Cardiac muscle cell (in vitro differentiated cells and primary cell): ENCODE data around the gene BCAP31. TPM values are rescaled to one million over a fixed set of nuclear protein-coding genes. Genes with fewer than 3 reads are reported as not detected.

Experiments used
- DNase-seq, 2 donors: peaks; one replicate each; pipeline versions ENCODE4 v3.0.0 to v3.0.0-alpha.2; 2010 to 2017; ENCODE audit warnings: low read depth in 1 of 2, low spot score in 1 of 2
- H3K27ac ChIP-seq: fragments of 200-600 bp; sonication (generic); 2 replicates; pipeline ENCODE4 v1.5.1; 2016
- H3K27me3 ChIP-seq: fragments of 200-600 bp; sonication (generic); 2 replicates; pipeline ENCODE4 v1.6.0; 2016; ENCODE audit warnings: control low read depth
- H3K36me3 ChIP-seq: fragments of 200-600 bp; sonication (generic); 2 replicates; pipeline ENCODE4 v1.5.1; 2016; ENCODE audit warnings: control low read depth
- H3K4me1 ChIP-seq: fragments of 200-600 bp; sonication (generic); 2 replicates; pipeline ENCODE4 v1.8.1; 2017; ENCODE audit warnings: low read depth, mild to moderate bottlenecking, mixed run types
- H3K4me3 ChIP-seq: fragments of 200-600 bp; sonication (generic); 2 replicates; pipeline ENCODE4 v1.5.1; 2016; ENCODE audit warnings: mild to moderate bottlenecking
- H3K9me3 ChIP-seq: fragments of 200-600 bp; sonication (generic); 2 replicates; pipeline ENCODE4 v1.5.1; 2017; ENCODE audit warnings: low read depth, mild to moderate bottlenecking, control low read depth
- polyA plus RNA-seq: library from polyadenylated mRNA; unstranded; fragments of >200 nt; fragmentation: Nextera tagmentation; extraction: Ambion mirVana; gene quantifications from 2 replicates; pipeline ENCODE4 v1.2.1, GENCODE V29; 2016
- total RNA-seq: library from RNA; depleted of rRNA; stranded (reverse); fragments of >200 nt; gene quantifications from 2 replicates; pipeline ENCODE4 v1.2.3, GENCODE V29; 2016
- TF ChIP-seq, protein P1 (sequence below): IDR thresholded peaks from 2 replicates; pipeline ENCODE4 v1.5.1; 2012; ENCODE audit warnings: low read depth, mild to moderate bottlenecking, low read length

The BCAP31 gene
- total and polyA plus RNA-seq, 2 experiments from 2014 or later, result 74.7 to 269 TPM

DNA sequence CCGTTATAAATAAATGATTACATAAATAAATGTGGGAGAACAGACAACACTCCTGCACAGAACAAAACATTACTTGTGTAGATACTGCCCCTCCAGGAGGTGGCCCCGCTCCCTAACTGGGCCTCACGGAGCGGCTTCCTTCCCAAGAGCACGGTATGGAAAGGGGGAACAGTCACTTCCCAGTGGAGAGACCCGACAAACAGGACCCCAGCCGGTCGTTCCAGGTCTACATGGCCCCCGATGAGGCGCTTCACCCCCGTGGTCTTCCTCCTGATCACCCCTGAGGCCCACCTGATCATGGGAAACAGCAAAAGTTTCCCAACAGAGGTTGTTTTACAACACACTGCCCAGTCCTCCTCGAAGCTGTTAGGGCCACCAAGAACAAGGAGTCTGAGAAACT is 43.0 kb downstream of the BCAP31 start:
- Histone ChIP-seq H3K36me3 (no peaks in the 10 kb centered on the region), H3K4me1 (peaks cover 8% of the 10 kb centered on the region), H3K4me3 (no peak overlapping the region), H3K27ac (no peak overlapping the region), H3K9me3 (no peaks in the 10 kb centered on the region), H3K27me3 (no peaks in the 10 kb centered on the region)
- TF ChIP-seq, protein P1, sequence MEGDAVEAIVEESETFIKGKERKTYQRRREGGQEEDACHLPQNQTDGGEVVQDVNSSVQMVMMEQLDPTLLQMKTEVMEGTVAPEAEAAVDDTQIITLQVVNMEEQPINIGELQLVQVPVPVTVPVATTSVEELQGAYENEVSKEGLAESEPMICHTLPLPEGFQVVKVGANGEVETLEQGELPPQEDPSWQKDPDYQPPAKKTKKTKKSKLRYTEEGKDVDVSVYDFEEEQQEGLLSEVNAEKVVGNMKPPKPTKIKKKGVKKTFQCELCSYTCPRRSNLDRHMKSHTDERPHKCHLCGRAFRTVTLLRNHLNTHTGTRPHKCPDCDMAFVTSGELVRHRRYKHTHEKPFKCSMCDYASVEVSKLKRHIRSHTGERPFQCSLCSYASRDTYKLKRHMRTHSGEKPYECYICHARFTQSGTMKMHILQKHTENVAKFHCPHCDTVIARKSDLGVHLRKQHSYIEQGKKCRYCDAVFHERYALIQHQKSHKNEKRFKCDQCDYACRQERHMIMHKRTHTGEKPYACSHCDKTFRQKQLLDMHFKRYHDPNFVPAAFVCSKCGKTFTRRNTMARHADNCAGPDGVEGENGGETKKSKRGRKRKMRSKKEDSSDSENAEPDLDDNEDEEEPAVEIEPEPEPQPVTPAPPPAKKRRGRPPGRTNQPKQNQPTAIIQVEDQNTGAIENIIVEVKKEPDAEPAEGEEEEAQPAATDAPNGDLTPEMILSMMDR, result no peak
- DNase-seq, result no peak

DNA sequence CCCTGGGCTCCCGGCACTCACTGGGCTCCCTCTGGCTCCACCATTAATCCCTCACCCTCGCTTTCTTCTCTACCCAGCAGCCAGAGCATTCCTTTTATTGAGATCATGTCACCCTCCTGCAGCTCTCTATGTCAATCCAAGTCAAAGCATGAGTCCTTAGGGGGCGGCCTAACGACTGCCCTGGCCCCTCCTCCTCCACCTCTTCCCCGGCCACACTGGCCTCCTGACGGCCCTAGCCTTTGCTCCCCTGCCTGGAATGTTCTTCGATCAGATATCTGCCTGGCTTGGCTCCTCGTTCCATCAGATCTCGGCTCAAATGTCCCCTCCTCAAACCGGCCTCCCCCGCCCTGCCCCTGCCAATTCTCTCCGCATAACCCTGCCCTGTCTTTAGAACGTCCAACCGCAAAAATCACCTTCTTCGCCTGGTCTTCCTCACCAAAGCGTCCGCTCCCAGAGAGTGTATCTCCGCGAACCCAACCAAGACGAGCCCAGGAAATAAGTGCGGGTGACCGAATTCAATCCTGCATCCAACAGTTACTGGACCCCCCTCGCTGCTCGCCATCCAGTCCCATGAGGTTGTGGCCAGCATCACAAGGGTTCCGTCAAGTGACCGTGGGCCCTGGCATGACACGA is 49.9 kb downstream of the BCAP31 start:
- no peaks in the 10 kb centered on the region for H3K27me3 ChIP-seq
- H3K9me3 ChIP-seq, result no peaks in the 10 kb centered on the region
- no peak overlapping the region for H3K4me3 ChIP-seq
- H3K27ac ChIP-seq, result no peak overlapping the region
- no peaks in the 10 kb centered on the region for H3K4me1 ChIP-seq
- TF ChIP-seq, protein P1, result no peak
- no peaks in the 10 kb centered on the region for H3K36me3 ChIP-seq
- no peak for DNase-seq

DNA sequence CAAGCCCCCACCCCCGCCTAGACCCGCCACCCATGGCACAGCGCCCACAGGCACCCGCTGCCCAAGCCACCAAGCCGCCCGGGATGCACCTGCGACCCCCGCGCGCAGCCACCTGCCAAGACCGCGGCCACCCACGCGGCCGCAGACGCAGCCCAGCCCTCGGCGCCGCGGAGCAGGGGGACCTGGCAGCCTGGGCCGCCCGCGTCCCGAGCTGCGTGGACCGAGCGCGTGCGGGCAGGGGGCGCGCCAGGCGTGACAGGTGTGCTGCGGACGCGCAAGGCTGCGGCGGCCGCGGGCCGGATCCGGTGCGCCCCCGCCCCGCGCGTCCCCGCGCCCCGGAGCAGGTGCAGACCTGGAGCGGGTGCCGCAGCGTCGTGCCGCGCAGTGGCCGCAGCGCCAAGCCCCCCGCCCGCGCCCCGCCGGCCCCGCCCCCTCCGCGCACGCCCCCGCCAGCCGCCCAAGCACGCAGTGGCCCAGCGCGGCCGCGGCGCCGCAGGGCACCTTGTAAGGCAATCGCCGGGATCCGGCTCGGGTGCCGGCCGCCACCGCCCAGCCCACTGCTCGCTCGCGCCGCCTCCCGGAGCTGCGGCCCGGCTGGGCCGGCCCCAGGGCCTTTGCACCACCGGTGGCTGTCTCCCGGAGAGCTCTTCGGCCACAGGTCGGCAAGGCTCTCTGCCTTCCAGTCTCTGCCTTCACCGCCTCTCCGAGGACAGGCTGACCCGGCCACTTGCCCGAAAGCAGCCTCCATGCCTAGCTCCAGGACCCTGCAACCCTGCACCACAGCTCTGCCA is 50.6 kb downstream of the BCAP31 start, which contains the start of gene PNCK:
PNCK (minus strand) TSS at position 386 of the 791 bp plus-strand sequence. CDS start 737 bp downstream, outside the sequence.
- H3K4me3 ChIP-seq, result no peak within 1 kb of the TSS
- peak in 1 of 2 donors; percentile 48 for DNase-seq

DNA sequence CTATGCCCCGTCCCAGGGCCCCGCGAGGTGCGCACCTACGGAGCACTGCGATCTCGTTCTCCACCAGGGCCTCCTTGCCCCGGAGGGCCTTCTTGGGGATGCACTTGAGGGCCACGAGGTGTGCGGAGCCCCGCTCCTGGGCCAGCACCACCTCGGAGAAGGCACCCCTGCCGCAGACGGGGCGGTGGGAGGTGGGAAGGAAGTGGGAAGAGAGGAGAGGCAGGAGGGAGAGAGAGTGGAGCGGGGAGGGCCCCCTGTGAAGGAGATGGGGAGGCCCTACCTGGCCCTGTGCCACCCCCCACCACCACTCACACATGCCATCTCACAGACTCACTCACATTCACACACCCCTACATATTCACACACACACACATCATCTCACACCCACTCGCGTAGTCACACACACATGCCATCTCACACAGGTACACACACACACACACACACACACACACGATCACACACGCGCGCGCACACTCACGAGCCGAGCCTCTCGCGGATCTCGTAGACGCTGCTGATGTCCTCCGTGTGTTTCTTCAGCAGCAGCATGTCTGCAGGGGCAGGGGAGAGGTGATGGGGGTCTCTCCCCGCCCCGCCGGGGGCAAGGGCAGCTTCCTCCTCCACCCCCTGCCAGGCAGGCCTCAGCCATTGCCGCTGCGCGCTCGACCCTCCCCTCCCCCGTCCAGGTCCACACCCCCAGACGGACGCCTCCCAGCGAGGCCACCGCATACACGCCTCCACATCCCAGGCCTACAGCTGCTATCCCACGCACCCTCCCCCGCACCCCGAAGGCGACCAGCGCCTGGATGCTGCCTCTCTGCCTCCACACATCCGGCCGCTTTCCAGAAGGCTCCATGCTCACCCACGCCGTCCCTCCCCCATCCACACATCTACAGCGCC is 51.4 kb downstream of the BCAP31 start:
- H3K9me3 ChIP-seq, result no peaks in the 10 kb centered on the region
- DNase-seq, result peak in 1 of 2 donors; percentile 28
- no peak overlapping the region for H3K4me3 ChIP-seq
- H3K27ac ChIP-seq, result no peak overlapping the region
- TF ChIP-seq, protein P1, result no peak
- H3K4me1 ChIP-seq, result no peaks in the 10 kb centered on the region
- no peaks in the 10 kb centered on the region for H3K27me3 ChIP-seq
- no peaks in the 10 kb centered on the region for H3K36me3 ChIP-seq

More for the DNA sequence above, 50.6 kb downstream of the BCAP31 start, which contains the start of gene PNCK:
- Histone ChIP-seq H3K27me3 (no peaks in the 10 kb centered on the region), H3K4me1 (no peaks in the 10 kb centered on the region), H3K9me3 (no peaks in the 10 kb centered on the region), H3K36me3 (no peaks in the 10 kb centered on the region), H3K27ac (no peak within 1 kb of the TSS)
- TF ChIP-seq, protein P1, result no peak
